GM19324 (cell line): ENCODE data around the gene NRDC.
"Not testable (repeated sequence)": the region's sequence is repeated elsewhere in the genome, so short reads cannot be mapped to it uniquely, and the experiment has no call there.

ENCODE experiments used
- ATAC-seq: cut with Tn5 transposase; IDR thresholded peaks from one replicate; pipeline ENCODE4 v1.9.1; 2021; ENCODE audit warnings: mild to moderate bottlenecking, moderate library complexity; ENCODE audit not compliant: unreplicated experiment, low FRiP score

NRDC gene

DNA sequence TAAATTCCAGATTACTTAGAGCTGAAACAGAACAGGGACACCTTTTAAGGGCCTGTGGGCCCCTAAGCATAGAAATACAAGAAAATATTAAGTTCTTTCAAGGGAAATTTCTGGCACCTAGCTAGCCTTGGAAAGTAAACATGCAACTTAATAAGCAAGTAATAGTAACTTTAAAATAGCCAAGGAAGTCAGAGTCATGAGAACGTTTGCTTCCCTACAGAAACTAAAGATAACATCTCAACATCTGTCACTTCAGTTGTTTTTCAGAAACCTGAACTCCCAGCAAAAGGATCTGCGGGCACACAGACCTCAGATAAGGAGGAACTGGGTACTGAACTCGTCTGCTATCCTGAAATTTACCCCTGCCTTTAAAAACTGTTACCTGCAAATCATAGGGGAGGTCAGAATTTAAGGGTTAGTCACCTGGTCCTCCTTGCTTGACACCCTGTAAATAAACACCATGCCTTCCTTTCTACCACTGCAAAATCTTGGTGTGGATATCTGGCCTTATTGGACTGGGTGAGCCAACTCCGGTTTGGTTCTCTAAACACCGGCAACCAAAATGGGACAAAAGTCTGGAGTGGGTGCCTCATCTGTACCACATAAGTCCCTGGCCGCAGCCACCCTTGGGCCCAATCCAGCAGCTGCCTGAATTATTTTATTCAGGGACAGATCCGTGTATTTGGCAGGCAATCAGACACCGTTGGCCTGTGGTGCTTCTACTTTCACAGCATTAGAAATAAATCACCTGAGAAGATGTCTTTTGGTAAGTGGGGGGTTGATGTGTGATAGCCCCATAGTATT lies 27.9 kb downstream of the NRDC start:
- ATAC-seq = no peak

DNA sequence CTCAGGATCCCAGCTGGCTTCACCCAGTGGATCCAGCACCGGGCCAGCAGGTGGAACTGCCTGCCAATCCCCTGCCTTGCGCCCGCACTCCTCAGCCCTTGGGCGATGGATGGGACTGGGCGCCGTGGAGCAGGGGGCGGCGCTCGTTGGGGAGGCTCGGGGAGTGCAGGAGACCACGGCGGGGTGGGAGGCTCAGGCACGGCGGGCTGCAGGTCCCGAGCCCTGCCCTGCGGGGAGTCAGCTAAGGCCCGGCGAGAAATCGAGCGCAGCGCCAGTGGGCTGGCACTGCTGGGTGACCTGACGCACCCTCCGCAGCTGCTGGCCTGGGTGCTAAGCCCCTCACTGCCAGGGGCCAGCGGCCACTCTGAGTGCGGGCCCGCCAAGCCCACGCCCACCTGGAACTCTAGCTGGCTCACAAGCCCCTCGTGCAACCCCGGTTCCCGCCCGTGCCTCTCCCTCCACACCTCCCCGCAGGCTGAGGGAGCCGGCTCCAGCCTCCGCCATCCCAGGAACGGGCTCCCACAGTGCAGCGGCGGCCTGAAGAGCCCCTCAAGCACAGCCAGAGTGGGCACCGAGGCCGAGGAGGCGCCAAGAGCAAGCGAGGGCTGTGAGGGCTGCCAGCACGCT lies 31.1 kb downstream of the NRDC start:
- no peak for ATAC-seq

DNA sequence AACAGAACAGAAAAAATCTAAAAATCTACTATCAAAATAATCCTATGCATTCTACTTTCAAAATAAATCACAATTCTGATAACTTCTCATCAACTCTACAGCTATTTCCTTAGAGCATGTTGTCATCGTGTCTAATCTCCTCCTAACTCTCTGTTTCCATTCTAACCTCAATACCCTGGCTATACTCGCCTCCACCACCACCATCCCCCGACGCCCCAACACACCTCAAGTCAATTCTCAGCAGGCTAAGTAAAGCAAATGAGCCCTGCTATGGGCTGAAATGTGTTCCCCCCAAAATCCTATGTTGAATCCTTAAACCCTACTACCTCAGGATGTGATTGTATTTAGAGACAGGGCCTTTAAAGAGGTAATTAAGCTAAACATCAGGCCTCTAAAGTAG lies 34.6 kb downstream of the NRDC start:
- ATAC-seq = no peak

DNA sequence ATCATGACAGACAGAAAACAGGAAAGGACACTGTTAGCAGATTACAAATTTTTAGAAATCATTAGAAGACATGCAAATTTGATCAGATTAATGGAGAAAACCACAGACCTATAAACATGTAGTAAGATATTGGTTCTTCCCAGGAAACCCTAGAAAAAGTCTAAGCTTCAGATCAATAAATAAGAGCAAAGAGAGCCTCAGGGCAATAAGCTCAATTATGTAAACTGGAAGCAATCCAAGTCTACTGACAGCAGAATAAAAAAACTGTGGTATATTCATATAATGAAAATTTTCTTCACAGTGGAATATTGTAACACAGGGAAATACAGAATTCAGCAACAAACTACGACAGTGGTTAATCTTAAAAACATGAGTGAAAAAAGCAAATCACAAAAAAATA lies 36.3 kb downstream of the NRDC start:
- ATAC-seq = no peak

DNA sequence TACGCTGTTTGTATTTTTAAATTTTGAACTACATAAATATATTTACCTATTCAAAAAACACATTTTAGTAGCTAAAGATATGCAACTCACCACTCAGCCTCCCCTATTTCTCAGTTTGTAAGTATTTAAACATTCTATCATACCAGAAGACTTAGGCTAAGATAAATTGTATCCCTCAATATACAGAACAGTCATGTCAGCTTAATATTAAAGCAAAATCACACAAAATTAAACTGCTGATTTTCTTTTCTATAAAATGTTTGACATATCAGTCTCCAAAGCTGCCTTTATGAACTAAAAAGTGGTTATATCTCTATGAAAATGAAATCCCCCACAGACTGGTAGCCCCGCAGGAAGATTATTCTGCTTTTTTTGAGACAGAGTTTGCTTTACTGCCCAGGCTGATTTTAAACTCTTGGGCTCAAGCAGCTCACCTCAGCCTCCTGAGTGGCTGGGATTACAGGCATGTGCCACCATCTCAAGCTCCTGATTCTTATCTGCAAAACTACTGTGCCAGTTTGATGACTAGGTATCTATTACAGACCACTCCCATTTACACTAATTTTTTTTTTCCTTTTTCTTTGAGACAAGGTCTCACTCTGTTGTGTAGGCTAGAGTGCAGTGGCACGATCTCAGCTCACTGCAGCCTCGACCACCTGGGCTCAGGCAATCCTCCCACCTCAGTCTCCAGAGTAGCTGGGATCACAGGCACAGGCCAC lies 37.6 kb downstream of the NRDC start:
- ATAC-seq = no peak

DNA sequence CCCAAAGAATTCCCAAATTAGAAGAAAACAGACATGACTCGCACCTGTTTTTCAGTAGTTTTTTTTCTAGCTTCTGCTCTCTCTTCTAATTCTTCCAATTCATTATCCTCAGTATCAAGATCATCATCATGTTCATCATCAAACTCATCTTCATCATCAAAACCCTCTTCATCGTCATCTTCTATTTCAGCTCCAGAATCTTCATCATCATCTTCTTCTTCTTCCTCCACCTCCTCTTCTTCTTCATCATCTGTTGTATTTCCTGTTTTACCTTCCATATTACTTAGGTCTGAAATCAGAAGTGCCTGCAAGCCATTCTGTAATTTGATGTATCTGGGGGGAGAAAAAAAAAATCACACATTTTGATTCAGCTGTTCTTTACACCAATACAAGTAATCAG lies 38.3 kb downstream of the NRDC start:
- no peak for ATAC-seq

DNA sequence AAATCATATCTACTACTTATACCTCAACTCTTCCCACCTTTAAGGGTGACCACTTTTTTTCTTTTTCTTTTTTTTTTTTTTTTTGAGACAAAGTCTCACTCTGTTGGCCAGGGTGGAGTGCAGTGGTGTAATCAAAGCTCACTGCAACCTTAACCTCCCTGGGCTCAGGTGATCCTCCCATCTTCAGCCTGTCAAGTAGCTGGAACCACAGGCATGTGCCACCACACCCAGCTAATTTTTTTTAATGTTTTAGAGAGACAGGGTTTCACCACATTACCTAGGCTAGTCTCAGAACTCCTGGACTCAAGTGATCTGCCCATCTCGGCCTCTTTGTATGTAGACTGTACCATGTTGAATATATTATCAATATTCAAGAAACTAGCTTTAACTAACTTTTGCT lies 39.4 kb downstream of the NRDC start:
- ATAC-seq = no peak

DNA sequence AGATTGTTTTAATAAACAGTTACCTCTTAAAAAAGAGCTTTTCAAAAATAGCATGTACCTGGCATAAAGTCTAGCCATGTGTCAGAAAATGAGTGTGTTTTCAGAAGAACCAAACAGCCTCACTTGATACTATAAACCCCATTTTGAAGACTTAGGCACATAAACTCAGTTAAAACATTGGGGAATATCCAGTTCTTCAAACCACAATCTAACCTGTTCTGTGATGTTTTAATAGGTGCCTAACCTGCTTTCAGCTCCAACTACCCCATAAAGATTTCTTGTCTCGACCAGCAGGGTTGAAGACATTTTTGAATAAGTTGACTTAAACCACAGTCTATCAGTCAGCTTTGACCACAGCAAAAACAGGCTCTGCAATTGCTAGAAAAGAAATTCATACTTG lies 41.3 kb downstream of the NRDC start:
- ATAC-seq = no peak

DNA sequence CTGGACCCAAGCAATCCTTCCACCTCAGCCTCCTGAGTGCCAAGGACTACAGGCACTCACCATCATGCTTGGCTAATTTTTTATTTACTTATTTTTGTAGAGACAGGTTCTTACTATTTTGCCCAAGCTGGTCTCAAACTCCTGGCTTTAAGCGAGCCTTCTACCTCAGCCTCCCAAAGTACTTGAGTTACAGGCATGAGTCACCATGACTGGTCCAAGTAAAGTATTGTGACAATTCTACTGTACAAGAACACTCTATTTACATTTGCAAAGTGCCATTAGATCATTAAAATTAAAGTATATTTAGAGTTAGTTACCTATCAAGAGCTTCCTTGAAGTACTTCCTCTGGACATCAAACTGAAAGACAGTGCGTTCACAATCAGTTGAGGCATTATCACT lies 44.8 kb downstream of the NRDC start:
- ATAC-seq = no peak

DNA sequence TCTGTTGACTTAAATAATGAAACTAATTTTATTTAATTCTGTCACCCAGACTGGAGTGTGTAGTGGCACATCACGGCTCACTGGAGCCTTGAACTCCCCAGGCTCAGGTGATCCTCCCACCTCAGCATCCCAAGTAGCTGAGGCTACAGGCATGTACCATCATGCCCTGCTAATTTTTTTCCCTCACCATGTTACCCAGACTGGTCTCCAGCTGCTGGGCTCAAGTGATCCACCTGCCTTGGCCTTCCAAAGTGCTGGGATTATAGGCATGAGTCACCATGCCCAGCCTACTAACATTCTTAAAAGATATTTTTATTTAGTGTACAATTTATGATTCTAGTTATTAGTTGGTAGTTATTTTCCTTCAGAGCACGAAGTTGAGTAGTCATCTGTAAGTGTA lies 49.5 kb downstream of the NRDC start:
- ATAC-seq = no peak

DNA sequence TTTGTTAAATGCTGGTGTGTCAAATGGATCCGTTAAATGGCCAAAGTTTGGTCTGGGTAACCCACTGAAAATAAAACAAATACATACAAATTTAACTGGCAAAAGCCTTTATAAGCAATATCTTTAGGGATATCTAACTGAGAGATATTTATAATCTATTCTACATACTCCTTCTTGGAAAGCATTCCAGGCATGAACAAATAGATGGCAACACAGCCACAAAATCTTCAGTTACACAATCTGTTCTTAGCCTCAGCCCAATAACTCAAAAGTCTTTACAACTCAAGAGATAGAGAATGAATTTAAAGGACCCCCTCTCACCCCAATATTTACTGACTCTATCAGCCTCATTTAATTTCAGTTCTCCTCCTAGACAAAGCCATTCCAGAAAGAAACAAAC lies 58.7 kb downstream of the NRDC start:
- ATAC-seq = no peak

DNA sequence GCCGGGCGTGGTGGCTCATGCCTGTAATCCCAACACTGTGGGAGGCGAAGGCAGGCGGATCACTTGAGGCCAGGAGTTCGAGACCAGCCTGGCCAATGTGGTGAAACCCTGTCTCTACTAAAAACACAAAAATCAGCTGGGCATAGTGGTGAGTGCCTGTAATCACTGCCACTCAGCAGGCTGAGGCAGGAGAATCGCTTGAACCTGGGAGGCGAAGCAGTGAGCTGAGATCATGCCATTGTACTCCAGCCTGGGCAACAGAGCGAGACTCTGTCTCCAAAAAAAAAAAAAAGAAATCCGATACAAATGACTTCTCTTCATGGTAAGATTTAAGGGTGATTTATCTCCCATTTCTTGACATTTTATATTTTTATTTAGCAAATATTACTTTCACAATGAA lies 59.5 kb downstream of the NRDC start:
- ATAC-seq = not testable (repeated sequence)

DNA sequence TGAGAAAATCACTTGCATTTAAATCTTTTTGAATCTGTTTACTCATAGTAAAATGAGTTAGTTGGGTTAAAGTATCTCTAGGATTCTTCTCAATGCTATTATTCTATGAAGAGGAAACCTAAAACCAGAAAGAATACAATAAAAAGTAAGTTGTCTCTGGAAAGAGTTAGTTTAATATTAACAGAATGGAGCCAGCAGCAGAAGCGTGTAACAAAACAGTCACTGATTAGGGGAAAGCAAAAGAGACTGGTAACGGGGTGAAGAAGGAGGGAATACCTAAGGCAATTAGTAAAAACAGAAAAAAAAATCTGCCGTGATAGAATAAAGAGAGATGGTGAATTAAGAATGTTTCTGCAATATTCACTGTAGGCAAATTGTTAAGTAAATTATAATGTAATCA lies 60.0 kb downstream of the NRDC start:
- no peak for ATAC-seq

DNA sequence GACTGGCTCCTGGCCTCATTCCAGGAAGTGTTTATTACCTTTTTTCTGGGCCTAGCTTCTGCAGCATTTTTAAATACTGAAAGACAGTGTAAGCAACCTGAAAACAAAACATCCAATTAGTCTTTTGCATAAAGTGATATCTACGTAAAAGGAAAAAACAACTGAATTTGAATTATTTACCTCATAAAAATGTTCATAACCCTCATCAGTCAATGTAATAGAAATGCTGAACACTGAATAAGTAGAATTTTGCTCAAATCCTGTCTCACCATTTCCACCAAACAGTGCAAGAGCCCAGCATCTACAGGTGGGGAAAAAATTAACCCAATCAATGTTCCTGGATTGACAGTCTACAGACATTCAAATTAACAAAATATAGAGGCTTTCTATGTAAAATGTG lies 64.0 kb downstream of the NRDC start:
- ATAC-seq = no peak

DNA sequence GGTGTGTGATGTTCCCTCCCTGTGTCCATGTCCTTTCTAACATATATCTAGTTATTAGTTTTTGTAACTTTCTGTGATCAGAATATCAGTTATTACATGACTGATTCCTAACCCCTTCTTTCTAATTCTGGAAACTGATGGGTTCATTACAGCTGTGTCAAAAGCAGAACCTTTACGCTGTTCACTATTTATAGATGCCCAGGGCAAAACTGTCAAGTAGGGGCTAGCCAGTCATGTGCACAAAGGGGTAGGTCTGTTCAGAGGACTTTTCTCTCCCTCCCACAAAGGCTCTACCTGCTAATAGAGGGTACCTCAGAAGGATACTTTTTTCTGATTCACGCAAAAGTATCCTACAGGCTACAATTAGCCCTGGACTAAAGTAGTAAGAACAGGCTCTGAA lies 79.2 kb downstream of the NRDC start:
- ATAC-seq = no peak

DNA sequence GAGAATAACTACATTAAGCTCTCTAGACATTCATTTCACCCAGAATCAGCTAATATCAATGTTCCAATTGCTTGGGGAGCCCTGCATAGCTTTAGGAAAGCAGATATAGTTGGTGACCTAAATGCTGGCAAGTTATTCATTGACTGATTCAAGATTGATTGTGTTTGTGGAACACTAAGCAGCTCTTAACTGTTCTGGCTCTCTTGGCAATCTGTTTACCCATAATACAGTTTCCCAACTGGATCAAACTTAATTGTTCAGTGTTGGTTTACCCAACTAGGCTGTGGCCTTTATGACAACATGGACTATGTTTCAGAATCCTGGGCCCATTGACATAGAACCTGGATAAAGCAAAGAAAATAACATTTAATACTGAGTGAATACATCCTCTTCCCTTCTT lies 83.7 kb downstream of the NRDC start:
- ATAC-seq = no peak

DNA sequence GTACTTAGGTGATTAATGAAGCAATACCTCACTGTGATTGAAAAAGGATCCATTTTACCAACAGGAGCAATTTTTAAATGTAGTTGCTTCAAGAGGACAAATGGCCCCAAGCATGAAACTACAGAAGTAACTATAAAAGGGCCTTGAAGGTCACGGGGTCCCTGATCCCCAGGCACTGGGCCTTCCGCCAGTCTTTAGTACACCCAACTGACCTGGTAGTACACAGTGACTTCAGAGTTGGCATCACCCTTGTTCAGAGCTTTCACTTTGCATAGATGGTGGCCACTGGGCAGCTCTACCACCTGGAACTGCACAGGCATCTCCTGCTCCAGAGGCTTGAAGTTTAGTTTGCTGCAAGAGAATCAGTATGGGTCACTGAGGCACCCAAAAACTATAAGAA lies 84.3 kb downstream of the NRDC start:
- ATAC-seq = no peak

DNA sequence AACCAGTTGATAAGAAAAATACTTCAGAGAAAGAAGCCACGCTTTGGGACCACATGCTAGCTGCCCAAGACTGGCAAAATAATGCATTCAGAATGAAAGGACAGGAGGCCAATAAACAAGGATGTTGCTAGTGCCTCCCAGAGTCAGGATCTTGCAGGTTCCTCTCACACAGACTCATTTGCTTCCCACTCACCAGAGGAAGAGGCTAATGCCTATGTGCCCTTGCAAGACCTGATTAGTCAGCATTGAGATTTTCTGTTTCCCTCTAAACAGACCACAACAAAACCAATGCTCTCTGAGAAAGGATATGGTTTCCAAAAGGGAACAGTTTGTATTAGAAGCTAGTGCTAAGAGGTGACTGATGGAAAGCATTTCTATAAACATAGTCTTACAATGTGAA lies 85.7 kb downstream of the NRDC start:
- ATAC-seq = no peak

DNA sequence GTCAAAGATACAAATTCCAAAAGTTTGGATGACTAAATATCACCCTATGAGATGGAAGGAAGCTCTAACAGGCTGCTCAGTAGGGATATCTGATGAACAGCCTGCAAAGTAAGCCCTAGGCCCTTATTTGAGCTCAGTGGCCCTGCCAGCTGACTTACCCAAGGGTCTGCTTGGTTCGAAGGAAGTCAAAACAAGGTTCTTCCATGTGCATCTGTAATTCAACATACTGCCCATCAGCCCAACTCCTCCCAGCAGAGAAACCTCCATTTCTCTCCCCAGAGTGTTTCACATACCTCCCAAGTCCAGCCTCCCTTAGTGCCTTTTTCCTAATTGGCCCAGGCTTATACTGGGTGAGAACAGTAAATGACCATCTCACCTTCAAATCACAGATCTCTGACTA lies 86.6 kb downstream of the NRDC start:
- no peak for ATAC-seq

DNA sequence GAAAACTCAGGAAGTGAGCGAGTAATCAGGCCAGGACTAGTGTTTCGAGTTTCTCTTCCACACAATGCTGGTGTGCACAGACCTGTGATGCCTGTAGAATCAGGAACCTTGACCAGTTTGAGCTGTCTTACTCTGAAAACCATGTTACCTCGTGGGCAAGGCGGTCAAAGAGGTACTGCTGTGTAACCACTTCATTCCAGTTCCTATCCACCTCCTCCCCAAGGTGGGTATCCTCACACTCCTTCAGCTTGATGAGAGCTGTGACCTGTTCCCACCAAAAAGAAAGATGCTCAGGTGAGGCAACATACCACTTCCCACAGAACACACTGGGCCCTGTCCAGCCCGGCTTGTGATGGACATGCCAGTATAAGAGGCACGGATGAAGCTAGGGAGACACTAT lies 88.1 kb downstream of the NRDC start:
- no peak for ATAC-seq

DNA sequence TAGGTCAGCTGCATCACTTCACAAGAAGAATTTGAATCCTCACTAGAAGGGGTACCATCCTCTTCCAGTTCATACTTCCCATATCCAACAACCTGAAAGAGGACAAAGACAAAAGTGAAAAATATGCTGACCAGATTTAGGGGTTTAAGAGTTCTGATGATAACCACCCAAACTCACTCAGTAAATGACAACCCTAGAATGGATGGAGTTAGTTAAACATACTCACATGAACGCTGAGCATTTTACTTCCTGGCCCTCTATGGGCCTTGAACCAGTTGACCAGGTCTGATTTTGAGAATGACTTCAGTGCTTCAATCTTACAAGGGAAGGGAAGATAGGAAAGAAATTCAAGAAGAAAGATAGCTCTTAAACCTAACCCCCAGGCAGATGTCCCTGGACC lies 89.2 kb downstream of the NRDC start:
- no peak for ATAC-seq

DNA sequence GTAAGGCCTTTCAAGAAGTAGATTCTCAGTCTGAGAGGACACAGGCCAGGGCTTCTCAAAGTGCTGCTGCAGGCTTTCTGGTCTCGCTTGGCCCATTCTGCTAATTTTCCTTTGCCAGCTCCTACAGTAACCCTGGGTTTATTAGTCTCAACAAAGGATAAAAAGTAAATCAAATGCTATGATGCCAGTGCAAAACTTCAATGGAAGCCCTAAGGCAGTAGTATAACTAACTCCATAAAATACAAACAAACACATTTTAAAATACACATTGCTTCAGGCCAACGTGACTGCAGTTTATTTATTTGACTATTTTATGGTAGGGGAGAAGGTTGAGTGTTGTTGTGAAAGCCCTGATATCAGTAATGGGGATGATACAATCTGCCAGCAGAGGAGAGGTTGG lies 89.6 kb downstream of the NRDC start:
- ATAC-seq = no peak
